ENCODE data around the gene ZNF331.

Gene ZNF331

GRCh38 chr19:53577968-53578367 is 40.0 kb downstream of the ZNF331 start:
- no peak for DNase-seq

- no peak for DNase-seq
Observed at GRCh38 chr19:53579518-53579917, 41.6 kb downstream of the ZNF331 start.

GRCh38 chr19:53580871-53581835 is 43.2 kb downstream of the ZNF331 start:
- no peak for DNase-seq

GRCh38 chr19:53581871-53582279 is 43.9 kb downstream of the ZNF331 start:
- DNase-seq = no peak

- no peak for DNase-seq
Observed at GRCh38 chr19:53583181-53583580, 45.2 kb downstream of the ZNF331 start.

GRCh38 chr19:53586277-53586691 is 48.3 kb downstream of the ZNF331 start:
- DNase-seq = no peak

- no peak for DNase-seq
Observed at GRCh38 chr19:53594811-53595509, 57.0 kb downstream of the ZNF331 start.

- no peak for DNase-seq
Observed at GRCh38 chr19:53595510-53595867, 57.5 kb downstream of the ZNF331 start.

GRCh38 chr19:53596056-53596455 is 58.1 kb downstream of the ZNF331 start:
- DNase-seq = no peak

GRCh38 chr19:53597023-53597422 is 59.1 kb downstream of the ZNF331 start:
- no peak for DNase-seq

- DNase-seq = no peak
Observed at GRCh38 chr19:53598361-53598760, 60.4 kb downstream of the ZNF331 start.

GRCh38 chr19:53600217-53600616 is 62.3 kb downstream of the ZNF331 start:
- no peak for DNase-seq

GRCh38 chr19:53606031-53606430 is 68.1 kb downstream of the ZNF331 start:
- DNase-seq = no peak

GRCh38 chr19:53608381-53608780 is 70.4 kb downstream of the ZNF331 start:
- DNase-seq = no peak

GRCh38 chr19:53612762-53613526 is 75.0 kb downstream of the ZNF331 start:
- DNase-seq = no peak

GRCh38 chr19:53621885-53622740 is 84.2 kb downstream of the ZNF331 start:
- no peak for DNase-seq

GRCh38 chr19:53624771-53625545 is 87.0 kb downstream of the ZNF331 start:
- no peak for DNase-seq

- no peak for DNase-seq
Observed at GRCh38 chr19:53626486-53626885, 88.5 kb downstream of the ZNF331 start.

- no peak for DNase-seq
Observed at GRCh38 chr19:53626976-53627375, 89.0 kb downstream of the ZNF331 start.

All from inflammatory macrophage (primary cell).